Measurements from ENCODE around the gene AKAP13.
A peak's percentile ranks its signal among the peaks of the same experiment; 100 is the strongest.
"Not testable (repeated sequence)": the region's sequence is repeated elsewhere in the genome, so short reads cannot be mapped to it uniquely, and the experiment has no call there.

AKAP13 gene

GRCh38 chr15:85792912-85793590 lies 412.6 kb downstream of the AKAP13 start:
- no peak for DNase-seq
- in situ Hi-C loops (cut with MboI; ENCODE audit: low pct_unique_long_range_greater_than_20kb, low sequenced_read_pairs), result no loop called here

- in situ Hi-C loops (cut with MboI; ENCODE audit: low pct_unique_long_range_greater_than_20kb, low sequenced_read_pairs), result no loop called here
- DNase-seq, result peak; percentile 61
Observed at GRCh38 chr15:85793641-85794597, 413.5 kb downstream of the AKAP13 start.

- in situ Hi-C loops (cut with MboI; ENCODE audit: low pct_unique_long_range_greater_than_20kb, low sequenced_read_pairs), result no loop called here
- peak; percentile 97 for DNase-seq
Observed at GRCh38 chr15:85794598-85795336, 414.4 kb downstream of the AKAP13 start, which contains the start of gene KLHL25. Gene KLHL25 (minus strand): TSS chr15:85794925. CDS start chr15:85769810, 25,115 bp downstream.

- in situ Hi-C loops (cut with MboI; ENCODE audit: low pct_unique_long_range_greater_than_20kb, low sequenced_read_pairs), result no loop called here
- DNase-seq, result no peak
Observed at GRCh38 chr15:85795337-85796305, 415.2 kb downstream of the AKAP13 start.

- DNase-seq; in situ Hi-C loops (cut with MboI; ENCODE audit: low pct_unique_long_range_greater_than_20kb, low sequenced_read_pairs): not testable (repeated sequence)
Observed at GRCh38 chr15:85796371-85796770, 416.0 kb downstream of the AKAP13 start.

All from KBM-7 (cell line).